Ectodermal cell (in vitro differentiated cells): ENCODE data around the gene BACE1-AS.

Experiments
- H3K27ac ChIP-seq: 2 replicates; pipeline ENCODE4 v1.7.0; 2013; ENCODE audit warnings: mild to moderate bottlenecking, low read depth, low read length; ENCODE audit not compliant: insufficient read depth, poor library complexity, severe bottlenecking
- H3K27me3 ChIP-seq: 2 replicates; pipeline ENCODE4 v1.7.0; 2013; ENCODE audit warnings: mild to moderate bottlenecking, low read length; ENCODE audit not compliant: insufficient read depth, control insufficient read depth, poor library complexity, severe bottlenecking
- H3K36me3 ChIP-seq: one replicate; pipeline ENCODE4 v1.7.0; 2013; ENCODE audit warnings: low read length; ENCODE audit not compliant: control insufficient read depth, insufficient read depth
- H3K4me1 ChIP-seq: one replicate; pipeline ENCODE4 v1.7.0; 2013; ENCODE audit warnings: low read length; ENCODE audit not compliant: control insufficient read depth, insufficient read depth
- H3K4me3 ChIP-seq: 2 replicates; pipeline ENCODE4 v1.7.0; 2013; ENCODE audit warnings: low read depth, low read length, control low read depth; ENCODE audit not compliant: insufficient read depth
- H3K9me3 ChIP-seq: 2 replicates; pipeline ENCODE4 v1.7.0; 2013; ENCODE audit warnings: mild to moderate bottlenecking, low read length, moderate library complexity; ENCODE audit not compliant: control insufficient read depth
- WGBS, 2 experiments: methylation state at CpG; one replicate each; pipeline ENCODE4 v1.1.7; 2013; ENCODE audit warnings: missing lambda C conversion rate in 2 of 2; 5-methylcytosine and 5-hydroxymethylcytosine counted together

BACE1-AS gene

DNA sequence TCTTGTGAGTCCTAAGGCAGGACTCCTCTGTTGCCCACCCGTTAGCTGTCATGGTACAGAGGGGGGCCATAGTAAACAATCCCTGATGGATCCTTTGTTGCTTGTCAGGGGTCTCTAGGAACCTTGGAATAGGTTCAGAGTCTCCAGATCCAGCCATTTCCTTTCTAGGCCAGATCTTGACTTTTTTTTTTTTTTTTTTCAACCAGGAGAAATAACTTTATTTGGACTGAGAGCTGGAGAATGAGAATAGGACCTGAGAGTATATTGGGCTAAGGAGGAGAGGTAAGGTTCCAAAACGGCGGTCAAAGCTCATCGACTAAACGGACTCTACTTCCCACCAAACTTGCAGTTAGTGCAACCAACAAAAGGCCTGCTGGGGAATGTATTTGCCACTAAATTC, 44.3 kb downstream of the BACE1-AS start:
- H3K9me3 ChIP-seq, result no peaks in the 10 kb centered on the region
- no peaks in the 10 kb centered on the region for H3K27me3 ChIP-seq
- H3K27ac ChIP-seq, result no peak overlapping the region
- H3K4me1 ChIP-seq, result no peaks in the 10 kb centered on the region
- 91 to 95% methylated on average over 5 of the region's 5 CpGs for WGBS, 2 experiments
- H3K4me3 ChIP-seq, result no peak overlapping the region
- peaks cover 7% of the 10 kb centered on the region for H3K36me3 ChIP-seq

DNA sequence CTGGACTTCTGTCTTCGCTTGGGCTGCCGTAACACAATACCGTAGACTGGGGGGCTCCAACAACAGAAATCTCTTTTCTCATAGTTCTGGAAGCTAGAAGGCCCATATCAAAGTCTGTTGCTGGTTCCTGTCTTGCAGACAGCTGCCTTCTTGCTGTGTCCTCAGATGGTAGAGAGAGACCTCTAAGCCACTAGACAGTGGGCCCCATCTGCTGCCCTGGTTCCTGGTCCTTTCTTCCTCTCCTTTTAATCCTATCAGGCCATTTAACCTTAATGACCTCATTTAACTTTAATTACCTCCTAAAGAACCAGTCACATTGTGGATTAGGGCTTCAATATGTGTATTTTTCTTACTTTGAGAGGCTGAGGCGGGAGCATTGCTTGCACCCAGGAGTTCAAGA, 45.9 kb downstream of the BACE1-AS start:
- Histone ChIP-seq H3K9me3 (no peaks in the 10 kb centered on the region), H3K4me3 (no peak overlapping the region), H3K27me3 (no peaks in the 10 kb centered on the region), H3K4me1 (no peaks in the 10 kb centered on the region), H3K27ac (no peak overlapping the region), H3K36me3 (peaks cover 7% of the 10 kb centered on the region)
- 94 to 96% methylated on average over 3 of the region's 4 CpGs for WGBS, 2 experiments
